Ecto neural progenitor cell (in vitro differentiated cells): ENCODE data around the gene KRTAP5-7.
"Not testable (repeated sequence)": the region's sequence is repeated elsewhere in the genome, so short reads cannot be mapped to it uniquely, and the experiment has no call there.

Experiments
- DNase-seq: peaks from one replicate; pipeline ENCODE4 v3.0.0-alpha.2; 2018; ENCODE audit warnings: low spot score

Gene KRTAP5-7

DNA sequence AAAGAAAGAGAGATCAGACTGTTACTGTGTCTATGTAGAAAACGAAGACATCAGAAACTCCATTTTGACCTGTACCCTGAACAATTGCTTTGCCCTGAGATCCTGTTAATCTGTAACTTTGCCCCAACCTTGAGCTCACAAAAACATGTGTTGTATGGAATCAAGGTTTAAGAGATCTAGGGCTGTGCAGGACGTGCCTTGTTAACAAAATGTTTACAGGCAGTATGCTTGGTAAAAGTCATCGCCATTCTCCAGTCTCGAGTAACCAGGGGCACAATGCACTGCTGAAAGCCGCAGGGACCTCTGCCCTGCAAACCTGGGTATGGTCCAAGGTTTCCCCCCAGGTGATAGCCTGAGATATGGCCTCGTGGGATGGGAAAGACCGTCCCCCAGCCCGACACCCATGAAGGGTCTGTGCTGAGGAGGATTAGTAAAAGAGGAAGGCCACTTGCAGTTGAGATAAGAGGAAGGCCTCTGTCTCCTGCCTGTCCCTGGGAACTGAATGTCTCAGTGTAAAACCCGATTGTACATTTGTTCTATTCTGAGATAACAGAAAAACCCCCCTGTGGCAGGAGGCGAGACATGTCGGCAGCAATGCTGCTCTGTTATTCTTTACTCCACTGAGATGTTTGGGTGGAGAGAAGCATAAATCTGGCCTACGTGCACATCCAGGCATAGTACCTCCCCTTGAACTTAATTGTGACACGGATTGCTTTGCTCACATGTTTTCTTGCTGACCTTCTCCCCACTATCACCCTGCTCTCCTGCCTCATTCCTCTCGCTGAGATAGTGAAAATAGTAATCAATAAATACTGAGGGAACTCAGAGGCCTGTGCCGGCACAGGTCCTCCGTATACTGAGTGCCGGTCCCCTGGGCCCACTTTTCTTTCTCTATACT, 7.9 kb downstream of the KRTAP5-7 start:
- DNase-seq: not testable (repeated sequence)

DNA sequence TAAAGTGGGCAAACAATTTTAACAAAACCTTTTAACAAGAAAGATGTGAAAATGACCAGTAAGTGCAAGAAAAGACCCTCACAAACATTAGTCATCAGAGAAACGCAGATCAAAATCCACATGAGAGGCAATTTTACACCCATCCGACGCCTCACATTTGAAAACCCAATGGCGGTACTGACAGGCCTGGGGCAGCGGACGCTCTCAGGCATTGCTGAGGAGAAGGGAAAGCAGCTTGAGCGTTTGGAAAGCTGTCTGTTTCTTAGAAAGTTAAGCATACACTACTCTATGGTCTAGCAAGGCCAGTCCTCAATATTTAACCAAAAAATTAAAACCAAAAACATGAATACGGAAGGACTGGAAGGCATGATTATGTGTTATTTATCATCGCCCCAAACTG, 8.8 kb downstream of the KRTAP5-7 start:
- DNase-seq: no peak

DNA sequence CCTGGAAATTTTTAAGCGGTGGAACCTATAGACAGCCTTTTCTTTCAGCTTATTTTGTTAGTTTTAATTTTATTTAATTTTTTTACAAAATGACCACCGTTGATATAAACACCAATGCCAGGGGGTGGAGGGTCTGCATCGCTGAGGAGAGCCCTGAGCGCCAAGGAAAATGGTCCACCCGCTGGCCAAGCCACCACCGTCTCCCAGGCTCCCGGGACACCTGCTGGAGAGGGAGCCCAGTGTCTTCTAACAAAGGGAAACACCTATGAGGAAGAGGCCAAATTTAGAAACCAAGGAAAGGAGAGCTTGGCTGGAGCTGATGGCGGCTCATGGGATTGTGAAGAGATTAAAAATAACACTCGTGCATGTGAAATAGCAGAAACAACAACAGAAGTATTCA, 10.5 kb downstream of the KRTAP5-7 start:
- no peak for DNase-seq

DNA sequence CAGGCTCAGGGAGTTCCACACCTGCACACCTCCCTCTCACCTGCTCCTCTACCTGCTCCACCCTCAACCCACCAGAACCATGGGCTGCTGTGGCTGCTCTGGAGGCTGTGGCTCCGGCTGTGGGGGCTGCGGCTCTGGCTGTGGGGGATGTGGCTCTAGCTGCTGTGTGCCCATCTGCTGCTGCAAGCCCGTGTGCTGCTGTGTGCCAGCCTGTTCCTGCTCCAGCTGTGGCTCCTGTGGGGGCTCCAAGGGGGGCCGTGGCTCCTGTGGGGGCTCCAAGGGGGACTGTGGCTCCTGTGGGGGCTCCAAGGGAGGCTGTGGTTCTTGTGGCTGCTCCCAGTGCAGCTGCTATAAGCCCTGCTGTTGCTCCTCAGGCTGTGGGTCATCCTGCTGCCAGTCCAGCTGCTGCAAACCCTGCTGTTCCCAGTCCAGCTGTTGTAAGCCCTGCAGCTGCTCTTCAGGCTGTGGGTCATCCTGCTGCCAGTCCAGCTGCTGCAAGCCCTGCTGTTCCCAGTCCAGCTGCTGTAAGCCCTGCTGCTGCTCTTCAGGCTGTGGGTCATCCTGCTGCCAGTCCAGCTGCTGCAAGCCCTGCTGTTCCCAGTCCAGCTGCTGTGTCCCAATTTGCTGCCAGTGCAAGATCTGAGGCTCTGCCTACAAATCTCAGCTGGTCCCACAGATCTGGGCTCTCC, 11.1 kb downstream of the KRTAP5-7 start, which contains the start of gene KRTAP5-8:
Gene KRTAP5-8 (plus strand): TSS at position 49 of the 689 bp plus-strand sequence. CDS start 31 bp downstream, at position 80.
- DNase-seq: not testable (repeated sequence)

DNA sequence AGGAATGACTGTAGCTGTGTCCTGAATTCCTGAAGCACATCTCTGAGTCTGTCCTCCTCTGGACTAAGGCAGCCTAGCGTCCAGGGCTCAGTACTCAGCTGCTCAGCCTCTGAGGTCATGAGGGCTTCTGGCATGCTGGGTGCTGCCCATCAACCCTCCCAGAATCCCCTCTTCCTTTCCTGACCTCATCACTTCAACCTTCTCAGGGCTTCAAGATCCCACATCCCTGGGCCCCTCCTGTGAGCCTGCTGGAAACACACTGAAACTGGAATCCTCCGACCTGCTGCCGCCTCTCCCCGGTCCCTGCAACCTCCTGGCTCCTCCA, 11.6 kb downstream of the KRTAP5-7 start:
- DNase-seq: no peak

DNA sequence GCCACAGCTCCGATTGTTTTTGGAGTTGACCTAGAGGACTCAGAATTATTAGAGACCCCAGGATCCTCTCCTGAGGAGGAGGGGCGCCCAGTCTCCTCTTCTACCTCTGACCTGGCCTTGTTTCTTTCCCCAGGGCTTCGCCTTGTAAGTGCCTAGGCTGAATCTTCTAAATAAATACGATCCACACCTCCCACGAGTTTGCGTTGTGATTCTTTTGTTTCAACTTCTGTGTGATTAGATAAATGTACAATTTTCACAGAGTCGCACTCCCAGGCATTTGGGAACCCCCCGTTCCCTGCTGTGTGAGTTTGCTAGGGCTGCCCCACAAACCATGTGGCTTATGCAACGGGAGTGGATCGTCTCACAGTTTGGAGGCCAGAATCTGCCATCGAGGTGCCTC, 11.9 kb downstream of the KRTAP5-7 start:
- DNase-seq: no peak

DNA sequence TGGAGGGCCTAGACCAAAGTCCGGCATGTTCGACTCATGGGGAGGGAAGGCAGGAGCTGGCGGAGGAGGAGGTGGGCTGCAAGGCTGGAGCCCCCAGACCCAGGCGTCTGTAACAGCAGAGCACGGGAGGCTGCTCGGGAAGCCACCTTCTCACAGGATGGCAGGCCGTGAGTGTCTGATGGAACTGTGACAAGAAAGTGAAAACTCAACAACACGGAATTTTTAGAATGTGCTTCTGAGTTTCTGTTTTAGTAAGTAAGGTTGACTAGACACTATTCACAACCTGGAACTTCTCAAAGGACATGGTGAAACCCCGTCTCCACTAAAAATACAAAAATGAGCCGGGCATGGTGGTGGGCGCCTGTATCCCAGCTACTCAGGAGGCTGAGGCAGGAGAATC, 12.9 kb downstream of the KRTAP5-7 start:
- DNase-seq: not testable (repeated sequence)

DNA sequence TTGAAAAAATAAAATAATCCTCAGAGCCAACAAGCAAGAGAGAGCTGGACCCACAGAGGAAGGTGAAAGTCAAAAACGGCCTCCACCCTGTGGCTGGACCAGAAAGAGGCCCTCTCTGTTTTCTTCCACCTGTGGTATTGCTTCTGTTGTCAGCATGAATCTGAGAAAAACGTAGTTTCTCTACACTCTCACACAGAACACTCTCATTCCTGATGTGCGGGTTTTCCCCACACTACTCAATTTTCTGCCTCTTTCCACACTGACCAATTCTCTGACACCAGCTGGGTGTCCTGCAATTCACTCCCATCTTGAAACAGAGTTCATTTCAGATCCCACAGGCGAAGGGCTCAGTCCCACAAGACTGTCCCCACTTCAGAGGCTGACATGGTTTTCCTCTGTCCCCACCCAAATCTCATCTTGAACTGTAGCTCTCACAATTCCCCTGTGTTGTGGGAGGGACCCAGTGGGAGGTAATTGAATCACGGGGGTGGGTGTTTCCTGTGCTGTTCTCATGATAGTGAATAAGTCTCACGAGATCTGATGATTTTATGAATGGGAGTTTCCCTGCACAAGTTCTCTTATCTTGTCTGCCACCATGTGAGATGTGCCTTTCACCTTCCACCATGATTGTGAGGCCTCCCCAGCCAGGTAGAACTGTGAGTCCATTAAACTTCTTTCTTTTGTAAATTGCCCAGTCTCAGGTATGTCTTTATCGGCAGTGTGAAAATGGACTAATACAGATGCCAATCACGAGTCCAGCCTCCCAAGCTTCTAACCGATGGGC, 13.6 kb downstream of the KRTAP5-7 start:
- not testable (repeated sequence) for DNase-seq

DNA sequence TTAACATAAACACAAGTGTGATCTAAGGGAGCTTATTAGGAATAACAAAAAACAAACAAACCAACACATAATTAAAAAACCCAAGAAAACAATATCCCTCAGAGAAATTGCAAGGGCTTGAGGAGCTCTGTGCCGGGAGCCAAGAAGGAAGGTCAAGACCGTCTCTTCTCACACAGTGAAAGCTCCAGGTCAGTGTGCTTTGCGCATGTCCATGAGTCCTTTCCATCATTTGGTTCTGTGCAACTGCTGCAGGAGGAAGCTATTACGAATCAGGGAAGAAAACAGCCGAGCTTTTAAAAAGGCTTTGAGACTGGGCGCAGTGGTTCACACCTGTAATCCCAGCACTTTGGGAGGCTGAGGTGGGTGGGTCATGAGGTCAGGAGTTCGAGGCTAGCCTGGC, 15.3 kb downstream of the KRTAP5-7 start:
- no peak for DNase-seq

DNA sequence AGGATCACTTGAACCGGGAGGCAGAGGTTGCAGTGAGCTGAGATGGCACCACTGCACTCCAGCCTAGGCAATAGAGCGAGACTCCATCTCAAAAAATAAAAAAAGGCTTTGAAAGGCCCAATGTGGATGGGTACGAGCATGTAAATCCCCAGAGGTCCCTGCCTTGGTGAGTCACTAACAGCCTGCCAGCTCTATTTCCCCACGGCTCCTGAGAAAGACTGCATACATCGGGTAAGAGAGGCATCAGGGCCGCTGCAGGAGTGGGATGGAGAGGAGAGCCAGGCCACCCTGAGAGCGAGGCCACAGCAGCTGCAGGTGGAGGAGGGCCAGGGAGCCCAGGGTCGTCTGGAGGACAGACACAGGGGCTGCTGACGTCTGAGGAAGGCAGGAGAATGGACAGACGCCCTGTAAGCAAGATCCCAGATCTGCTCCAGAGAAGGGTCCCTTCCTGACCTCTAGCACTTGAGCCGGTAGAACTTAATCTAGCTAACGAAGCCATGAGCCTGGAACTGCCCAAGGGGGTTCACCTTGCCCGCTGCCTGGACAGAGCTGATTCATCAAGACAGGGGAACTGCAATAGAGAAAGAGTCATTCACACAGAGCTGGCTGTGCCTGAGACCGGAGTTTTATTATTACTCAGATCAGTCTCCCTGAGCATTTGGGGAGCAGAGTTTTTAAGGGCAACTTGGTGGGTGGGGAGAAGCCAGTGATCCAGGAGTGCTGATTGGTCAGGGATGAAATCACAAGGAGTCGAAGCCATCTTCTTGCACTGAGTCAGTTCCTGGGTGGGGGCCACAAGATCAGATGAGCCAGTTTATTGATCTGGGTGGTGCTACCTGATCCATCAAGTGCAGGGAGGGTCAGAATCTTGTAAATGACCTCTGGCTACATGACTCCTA, 16.1 kb downstream of the KRTAP5-7 start:
- DNase-seq: no peak

DNA sequence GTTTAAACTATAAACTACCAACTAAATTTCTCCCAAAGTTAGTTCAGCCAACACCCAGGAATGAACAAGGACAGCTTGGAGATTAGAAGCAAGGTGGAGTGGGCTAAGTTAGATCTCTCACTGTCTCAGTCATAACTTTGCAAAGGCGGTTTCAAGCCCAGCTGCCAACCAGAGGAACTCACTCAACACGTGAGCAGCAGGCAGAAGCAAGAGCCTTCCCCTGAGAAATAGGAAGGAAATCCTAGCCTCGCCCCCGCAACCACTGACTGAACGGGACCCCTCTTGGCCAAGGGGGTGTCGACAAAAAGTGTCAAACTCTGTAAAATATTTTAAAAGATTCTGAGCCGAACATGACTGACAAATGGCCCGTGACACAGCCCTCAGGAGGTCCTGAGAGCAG, 16.8 kb downstream of the KRTAP5-7 start:
- no peak for DNase-seq

DNA sequence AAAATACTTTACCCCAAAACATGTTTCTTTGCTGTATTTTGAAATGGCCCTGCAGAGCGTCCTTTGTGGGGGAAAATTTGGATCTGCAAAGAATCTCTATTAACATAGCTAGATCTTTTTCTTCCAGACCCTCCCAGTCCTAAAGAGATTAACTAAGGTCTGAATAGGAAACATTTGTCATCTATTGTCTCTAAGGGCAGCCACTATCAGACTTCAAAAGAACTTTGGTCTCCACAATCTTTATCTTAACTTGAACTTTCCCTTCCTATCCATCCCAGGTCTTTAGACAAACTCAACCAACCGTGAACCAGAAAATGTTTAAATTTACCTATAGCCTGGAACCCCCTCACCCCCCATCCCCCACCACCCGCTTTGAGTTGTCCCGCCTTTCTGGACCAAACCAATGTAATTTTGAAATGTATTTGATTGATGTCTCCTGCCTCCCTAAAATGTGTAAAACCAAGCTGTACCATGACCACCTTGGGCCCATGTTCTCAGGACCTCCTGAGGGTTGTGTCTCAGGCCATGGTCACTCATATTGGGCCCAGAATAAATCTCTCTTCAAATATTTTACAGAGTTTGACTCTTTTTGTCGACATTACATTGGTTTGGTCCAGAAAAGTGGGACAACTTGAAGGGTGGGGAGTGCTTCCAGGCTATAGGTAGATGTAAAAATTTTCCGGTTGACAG, 17.6 kb downstream of the KRTAP5-7 start:
- DNase-seq: no peak

DNA sequence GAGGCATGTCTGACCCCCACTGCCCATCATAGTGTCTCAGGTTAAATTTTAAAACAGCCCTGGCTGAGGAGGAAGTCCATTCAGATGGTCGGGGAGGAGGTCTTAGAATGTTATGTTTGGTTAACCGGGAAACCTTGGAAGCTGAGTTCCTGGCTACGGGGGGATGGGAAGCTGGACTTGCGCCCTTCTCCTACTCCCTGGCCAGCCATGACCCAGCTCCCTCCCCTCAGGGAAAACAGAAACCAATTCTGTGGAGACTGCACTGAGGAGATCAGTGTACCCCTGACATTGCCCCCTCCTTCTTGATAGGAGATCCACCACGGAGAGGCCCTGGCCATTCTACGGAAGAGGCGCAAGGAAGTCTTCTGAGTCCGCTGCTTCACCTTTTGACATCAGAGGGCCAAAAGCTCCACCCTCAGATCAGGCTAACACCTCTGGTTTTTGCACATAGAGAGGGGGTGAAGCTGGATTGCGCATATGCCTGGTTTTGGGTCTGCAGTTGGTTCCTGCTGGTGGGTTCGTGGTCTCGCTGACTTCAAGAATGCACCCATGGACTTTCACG, 18.4 kb downstream of the KRTAP5-7 start:
- no peak for DNase-seq

DNA sequence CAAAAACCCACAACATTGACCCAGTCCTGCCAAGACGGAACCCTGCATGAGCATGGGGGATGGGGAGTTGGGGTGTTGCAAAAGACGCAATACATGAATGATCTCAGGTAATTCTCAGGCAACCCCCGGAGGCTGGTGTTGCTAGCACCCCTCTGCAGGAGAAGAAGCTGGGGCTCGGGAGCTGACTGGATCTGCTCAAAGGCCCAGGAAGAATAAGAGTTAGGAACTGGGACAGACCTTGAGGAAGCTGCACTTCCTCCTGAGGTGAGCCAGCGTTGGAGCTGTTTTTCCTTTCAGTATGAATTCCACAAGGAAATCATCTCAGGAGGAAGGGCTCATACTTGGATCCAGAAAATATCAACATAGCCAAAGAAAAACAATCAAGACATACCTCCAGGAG, 21.1 kb downstream of the KRTAP5-7 start, which contains the start of gene KRTAP5-9:
Gene KRTAP5-9 (plus strand): TSS at position 301 of the 400 bp plus-strand sequence. CDS start 238 bp downstream, outside the sequence.
- DNase-seq: no peak

DNA sequence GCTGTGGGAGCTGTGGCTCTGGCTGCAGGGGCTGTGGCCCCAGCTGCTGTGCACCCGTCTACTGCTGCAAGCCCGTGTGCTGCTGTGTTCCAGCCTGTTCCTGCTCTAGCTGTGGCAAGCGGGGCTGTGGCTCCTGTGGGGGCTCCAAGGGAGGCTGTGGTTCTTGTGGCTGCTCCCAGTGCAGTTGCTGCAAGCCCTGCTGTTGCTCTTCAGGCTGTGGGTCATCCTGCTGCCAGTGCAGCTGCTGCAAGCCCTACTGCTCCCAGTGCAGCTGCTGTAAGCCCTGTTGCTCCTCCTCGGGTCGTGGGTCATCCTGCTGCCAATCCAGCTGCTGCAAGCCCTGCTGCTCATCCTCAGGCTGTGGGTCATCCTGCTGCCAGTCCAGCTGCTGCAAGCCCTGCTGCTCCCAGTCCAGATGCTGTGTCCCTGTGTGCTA, 21.7 kb downstream of the KRTAP5-7 start:
- DNase-seq: no peak

DNA sequence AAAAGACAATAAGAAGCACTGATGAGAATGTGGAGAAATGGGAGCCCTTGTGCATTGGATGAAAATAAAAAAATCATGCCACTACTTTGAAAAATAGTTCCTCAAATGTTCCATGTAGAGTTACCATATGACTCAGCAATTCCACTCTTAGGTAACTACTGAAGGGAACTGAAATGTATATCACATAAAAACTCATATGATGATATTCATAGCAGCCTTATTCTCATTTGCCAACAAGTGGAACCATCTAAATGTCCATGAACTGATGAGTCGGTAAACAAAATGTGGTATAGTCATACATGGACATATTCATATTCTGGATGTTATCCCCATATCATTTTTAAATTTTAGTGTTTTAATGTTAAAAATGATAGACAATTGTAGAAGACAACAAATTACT, 24.6 kb downstream of the KRTAP5-7 start:
- no peak for DNase-seq

DNA sequence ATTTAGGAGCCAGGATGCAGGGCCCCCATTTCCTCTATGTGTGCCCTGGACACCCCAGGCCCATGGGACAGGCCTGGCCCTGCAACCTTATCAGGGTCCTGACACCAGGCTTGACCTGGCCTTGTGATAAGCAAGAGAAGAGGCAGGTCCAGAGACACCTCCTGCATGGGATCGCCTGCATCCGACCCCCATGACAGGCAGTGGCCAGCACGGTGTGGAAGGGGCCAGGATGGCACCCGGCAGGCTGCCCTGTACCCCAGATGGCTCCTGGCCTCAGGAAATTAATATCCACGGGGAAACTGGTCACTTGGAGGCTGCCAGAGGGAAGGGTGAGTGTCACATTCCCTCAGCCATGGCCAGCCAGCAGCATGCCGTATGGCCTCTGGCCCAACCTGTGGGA, 27.9 kb downstream of the KRTAP5-7 start:
- no peak for DNase-seq

DNA sequence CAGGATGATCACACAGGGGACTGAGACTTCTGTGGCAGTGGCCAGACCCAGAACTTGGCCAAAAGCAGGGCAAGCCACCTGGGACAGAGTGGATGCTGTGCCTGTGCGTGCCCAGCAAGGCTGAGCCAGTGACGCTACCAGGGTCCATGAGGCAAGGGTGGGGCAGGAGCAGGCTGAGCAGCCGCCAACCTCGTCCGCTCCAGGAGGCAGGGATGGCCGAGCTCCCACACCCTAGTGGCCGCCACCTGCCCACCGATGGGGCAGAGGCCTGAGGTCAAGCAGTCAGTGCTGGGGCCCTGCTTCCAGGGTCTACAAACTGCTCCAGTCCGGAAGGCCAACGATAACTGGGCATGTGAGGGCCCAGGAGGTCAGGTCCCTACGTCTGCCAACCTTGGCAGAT, 28.4 kb downstream of the KRTAP5-7 start:
- DNase-seq: no peak

DNA sequence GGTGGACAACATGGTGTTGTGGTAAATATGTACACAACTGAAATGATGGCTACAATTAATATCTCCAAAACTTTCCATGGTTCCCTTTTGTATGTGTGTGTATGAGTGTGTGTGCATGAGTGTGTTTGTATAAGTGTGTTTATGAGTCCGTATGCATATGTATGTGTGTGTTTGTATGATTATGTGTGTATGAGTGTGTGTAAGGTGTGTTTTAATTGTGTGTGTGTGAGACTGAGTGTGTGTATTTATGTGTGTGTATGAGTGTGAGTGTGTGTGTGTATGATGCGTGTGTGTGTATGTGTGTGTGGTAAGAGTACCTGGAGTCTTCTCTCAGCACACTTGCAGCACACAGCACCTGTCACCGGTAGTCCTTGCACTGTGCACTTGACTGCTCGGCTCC, 29.0 kb downstream of the KRTAP5-7 start:
- DNase-seq: no peak

DNA sequence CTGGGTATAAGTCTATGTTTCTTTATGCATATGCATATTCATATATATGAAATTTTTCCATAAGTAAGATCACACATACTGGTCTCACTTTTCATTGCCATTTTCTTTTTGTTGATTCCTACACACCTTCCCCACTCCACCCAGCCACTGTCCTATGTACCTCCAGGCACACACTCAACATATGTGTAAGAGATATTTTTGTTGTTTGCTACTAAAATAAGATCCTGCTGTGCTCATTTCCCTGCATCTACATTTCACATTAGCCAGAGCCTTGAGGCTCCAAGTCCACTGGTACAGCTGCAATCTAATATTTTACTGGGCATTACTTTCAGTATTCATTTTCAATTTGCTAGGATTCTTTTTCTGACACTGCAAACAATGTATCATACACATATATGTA, 30.2 kb downstream of the KRTAP5-7 start:
- DNase-seq: no peak
